Measurements from ENCODE around the gene LILRA6.
"Not testable (repeated sequence)": the region's sequence is repeated elsewhere in the genome, so short reads cannot be mapped to it uniquely, and the experiment has no call there.

Gene LILRA6

GRCh38 chr19:54199401-54199800 is 43.2 kb downstream of the LILRA6 start:
- ChIA-PET CTCF (interaction anchor here (1.5 to 1.8 kb wide), 3 partner anchors 10 to 30 kb away, joined by 3 to 6 read pairs (median 4); partner anchors contain the start of gene MBOAT7), POLR2A (no interaction called here)
- TF ChIP-seq CTCF (IDR thresholded peaks at IDR 0.05; ENCODE audit: control extremely low read depth, extremely low read depth, low read depth, missing control alignments), result no peak
- DNase-seq (ENCODE audit: extremely low spot score), result no peak

GRCh38 chr19:54197121-54197520 is 45.5 kb downstream of the LILRA6 start:
- ChIA-PET CTCF (interaction anchor here (1.2 kb wide), 1 partner anchor 11 kb away, joined by 3 read pairs; no protein-coding TSS in a partner anchor), POLR2A (no interaction called here)
- no peak for TF ChIP-seq CTCF (IDR thresholded peaks at IDR 0.05; ENCODE audit: control extremely low read depth, extremely low read depth, low read depth, missing control alignments)
- DNase-seq (ENCODE audit: extremely low spot score), result no peak

GRCh38 chr19:54196536-54196935 is 46.1 kb downstream of the LILRA6 start:
- CTCF ChIA-PET, result interaction anchor here (1.2 kb wide), 1 partner anchor 11 kb away, joined by 3 read pairs; no protein-coding TSS in a partner anchor
- no peak for TF ChIP-seq CTCF (IDR thresholded peaks at IDR 0.05; ENCODE audit: control extremely low read depth, extremely low read depth, low read depth, missing control alignments)
- POLR2A ChIA-PET, result no interaction called here
- DNase-seq (ENCODE audit: extremely low spot score), result no peak

GRCh38 chr19:54194463-54194862 is 48.1 kb downstream of the LILRA6 start:
- DNase-seq (ENCODE audit: extremely low spot score); POLR2A ChIA-PET; CTCF ChIA-PET: not testable (repeated sequence)

GRCh38 chr19:54193011-54193410 is 49.6 kb downstream of the LILRA6 start:
- DNase-seq (ENCODE audit: extremely low spot score), result no peak
- CTCF ChIA-PET, result no interaction called here
- POLR2A ChIA-PET, result interaction anchor here (2.7 to 4.4 kb wide), 2 partner anchors 9 to 15 kb away, joined by 11 to 102 read pairs; partner anchors contain the start of gene RPS9
- no peak for TF ChIP-seq CTCF (IDR thresholded peaks at IDR 0.05; ENCODE audit: control extremely low read depth, extremely low read depth, low read depth, missing control alignments)

GRCh38 chr19:54191811-54192453 is 50.7 kb downstream of the LILRA6 start:
- DNase-seq (ENCODE audit: extremely low spot score), result no peak
- ChIA-PET CTCF (interaction anchor here (0.9 to 5.2 kb wide), 2 partner anchors 13 to 25 kb away, joined by 3 to 22 read pairs; no protein-coding TSS in a partner anchor), POLR2A (interaction anchor here (1.7 to 4.4 kb wide), 3 partner anchors 10 to 16 kb away, joined by 11 to 102 read pairs (median 14); partner anchors contain the start of gene RPS9)
- TF ChIP-seq CTCF (IDR thresholded peaks at IDR 0.05; ENCODE audit: control extremely low read depth, extremely low read depth, low read depth, missing control alignments), result no peak
